ENCODE results near the gene IQGAP2.
"Not testable (repeated sequence)": the region's sequence is repeated elsewhere in the genome, so short reads cannot be mapped to it uniquely, and the experiment has no call there.

IQGAP2 gene

DNA sequence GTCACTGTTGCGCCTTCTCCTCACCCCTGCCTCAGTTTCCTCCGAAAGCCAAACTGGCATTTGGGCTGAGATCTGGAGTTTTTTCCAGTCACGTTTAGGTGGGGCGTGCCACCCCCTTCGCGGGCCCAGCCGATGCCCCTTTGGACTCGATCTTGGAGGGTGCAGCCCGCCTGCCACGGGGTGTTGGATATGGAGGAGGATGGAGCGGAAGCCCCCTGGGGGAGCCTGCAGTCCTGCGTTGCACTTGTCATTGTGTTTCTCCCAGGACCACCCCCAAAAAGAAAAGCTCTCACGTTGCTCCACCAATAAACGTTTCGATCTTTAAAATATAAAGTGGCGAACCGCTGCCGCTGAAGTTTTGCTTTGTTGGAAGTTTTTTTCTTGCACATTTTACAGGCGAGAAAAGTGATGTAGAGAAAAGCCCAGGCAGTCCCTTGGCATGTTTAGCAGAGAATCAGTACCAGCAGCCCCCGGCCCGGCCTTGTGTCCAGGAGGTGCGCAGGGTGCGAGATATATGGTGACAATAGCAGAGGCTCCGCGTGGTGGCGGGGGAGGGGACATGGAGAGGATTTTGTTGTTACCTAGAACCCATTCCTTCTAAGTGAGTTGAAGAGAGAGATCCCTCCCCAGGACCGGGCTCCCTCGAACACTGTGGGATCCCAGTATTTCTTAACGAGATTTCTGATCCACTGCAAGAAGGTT is 313.5 kb downstream of the IQGAP2 start:
- no peak for DNase-seq (ENCODE audit: low read depth)

DNA sequence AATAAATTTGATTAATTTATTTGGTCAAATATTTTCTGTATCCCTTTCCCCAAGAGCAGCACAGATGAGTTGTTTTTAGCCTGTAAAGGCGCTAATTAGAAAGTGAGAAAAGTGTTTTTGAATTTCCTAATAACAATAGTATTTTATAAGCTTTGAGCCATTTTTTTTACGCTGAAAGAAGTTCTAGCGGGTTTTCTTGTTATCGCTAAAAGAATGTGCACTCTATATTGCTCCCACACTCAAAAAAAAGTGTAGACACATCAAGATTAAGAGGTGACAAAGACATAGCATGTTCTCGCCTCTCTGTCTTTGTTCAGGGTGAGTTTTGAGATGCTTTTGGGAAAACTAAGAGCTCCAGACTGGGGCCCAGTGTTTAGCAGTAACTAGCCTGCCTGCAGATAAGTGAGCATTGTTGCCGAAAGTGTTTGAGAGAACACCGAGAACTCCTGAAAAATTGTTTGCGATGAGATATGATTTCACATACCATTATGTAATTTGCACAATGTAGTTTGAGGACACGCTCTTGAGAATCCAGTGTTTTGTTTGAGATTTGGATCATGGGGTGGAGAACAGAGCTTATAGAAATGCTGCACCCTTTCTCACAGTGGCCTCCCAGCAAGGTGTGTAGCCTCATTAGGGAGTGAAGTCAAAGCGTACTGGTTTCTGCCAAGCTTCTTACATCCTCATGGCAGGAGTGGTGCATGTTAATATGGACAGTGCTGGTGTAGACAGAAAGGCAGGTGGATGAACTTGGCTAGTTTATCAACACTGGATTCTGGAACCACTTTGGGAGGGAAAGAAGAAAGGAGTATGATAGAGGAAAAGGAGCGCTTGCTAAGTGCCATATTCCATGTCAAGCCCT is 314.4 kb downstream of the IQGAP2 start:
- no peak for DNase-seq (ENCODE audit: low read depth)

DNA sequence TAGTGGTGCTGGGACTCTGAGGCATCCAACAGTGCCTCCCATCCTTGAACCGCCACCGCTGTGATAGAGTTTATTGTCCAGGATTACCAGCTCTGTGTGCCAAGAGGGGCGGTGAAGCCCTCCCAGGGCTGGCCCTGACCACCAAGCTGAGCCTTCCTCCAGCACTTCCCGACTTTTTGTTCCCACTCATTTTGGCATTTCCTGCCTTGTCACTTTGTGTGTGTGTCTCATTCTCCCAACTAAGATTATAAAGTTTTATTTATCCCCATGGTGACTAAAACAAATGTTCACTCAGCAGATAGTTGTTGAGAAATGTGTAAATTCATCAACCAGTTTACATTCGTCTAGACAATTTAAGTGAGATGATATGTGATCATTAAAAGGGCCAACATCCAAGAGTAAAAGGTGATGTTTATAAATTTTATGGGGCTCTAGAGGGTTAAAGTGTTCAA is 315.3 kb downstream of the IQGAP2 start:
- DNase-seq (ENCODE audit: low read depth) = no peak

DNA sequence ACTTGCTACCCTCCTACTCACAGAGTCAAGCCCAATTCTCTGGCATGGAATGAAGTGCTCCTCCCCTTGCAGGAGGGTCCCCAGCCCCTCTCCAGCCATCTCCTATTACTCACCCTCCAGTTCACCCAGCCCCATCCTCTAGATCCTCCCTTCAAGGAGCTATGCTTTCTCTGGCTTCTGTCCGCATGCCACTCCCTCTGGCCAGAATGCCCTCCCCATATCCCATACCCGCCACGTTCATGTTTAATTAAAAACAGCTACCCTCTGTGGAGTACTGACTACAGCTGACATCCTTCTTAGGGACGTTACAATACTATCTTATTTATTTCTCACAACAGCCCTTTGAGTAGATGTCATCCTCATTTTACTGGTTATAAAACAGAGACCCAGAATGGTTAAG is 315.8 kb downstream of the IQGAP2 start:
- no peak for DNase-seq (ENCODE audit: low read depth)

DNA sequence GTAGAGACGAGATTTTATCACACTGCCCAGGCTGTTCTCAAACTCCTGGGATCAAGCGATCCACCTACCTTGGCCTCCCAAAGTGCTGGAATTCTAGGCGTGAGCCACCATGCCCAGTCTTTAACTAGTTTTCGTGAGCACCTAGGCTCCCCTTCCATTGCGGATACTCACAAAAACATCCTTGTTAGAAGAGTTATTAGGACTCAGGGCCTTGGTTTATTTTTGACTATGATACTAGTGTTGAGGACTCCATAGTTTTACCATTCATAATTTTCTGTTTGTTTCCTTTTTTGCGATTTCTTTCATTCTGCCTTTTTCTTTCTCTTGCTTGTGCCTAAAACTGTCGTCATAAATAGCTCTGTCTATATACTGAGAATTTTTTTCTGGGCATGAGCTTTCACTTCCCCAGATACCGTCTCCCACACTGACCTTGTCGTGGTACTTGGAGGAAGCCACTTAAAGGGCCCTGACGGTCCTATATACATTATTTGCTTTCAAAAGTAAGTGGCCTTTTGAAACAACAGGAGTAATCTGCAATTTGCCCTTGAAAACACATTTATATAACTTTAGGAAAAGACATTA is 318.0 kb downstream of the IQGAP2 start:
- no peak for DNase-seq (ENCODE audit: low read depth)

DNA sequence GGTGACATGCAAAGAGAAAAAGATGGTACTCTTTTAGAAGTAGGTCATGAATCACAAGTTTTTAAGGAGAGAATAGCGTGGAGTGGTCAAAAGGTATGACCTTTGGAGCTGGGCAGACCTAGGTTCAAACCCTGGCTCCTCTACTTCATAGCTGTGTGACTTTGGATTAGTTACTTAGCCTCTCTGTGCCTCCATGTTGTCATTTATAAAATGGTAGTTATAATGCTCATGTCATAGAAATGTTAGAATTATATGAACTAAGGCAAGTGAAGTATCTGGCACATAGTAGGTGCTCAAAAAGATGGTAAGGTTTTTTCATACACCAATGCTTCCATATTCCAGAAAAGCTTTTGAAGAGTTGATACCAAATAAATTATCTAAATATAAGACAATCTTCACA is 320.2 kb downstream of the IQGAP2 start:
- DNase-seq (ENCODE audit: low read depth) = no peak

DNA sequence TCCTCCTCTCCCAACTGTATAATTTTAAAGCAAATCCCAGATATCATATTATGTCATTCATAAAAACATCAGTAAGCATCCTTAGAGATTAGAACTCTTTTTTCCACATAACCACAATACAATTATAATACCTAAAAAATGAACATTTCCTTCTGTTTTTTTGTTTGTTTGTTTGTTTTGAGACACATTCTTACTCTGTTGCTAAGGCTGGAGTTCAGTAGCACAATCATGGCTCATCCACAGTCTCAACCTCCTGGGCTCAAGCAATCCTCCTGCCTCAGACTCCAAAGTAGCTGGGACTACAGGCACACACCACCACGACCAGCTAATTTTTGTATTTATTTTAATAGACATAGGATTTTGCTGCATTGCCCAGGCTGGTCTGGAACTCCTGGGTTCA is 320.8 kb downstream of the IQGAP2 start:
- DNase-seq (ENCODE audit: low read depth) = no peak

DNA sequence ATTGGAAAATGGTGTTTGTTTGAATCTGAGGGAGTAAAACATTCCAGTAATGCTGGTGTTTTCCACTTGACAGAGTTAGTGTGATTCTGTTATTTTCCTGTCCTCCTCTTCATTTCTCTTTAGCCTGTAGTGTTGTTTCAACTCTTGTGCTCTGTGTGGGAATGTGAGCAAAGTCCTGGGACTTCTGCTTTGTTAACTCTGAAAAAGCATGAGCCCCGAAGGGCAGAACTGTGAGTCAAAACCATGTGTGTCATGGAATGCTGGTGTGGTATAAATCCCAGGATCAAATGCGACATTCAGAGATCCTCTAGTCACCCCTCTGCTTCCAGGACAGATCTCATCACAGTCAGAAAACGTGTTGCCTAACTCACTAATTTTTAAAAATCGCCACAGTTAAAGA is 321.8 kb downstream of the IQGAP2 start:
- DNase-seq (ENCODE audit: low read depth) = no peak

DNA sequence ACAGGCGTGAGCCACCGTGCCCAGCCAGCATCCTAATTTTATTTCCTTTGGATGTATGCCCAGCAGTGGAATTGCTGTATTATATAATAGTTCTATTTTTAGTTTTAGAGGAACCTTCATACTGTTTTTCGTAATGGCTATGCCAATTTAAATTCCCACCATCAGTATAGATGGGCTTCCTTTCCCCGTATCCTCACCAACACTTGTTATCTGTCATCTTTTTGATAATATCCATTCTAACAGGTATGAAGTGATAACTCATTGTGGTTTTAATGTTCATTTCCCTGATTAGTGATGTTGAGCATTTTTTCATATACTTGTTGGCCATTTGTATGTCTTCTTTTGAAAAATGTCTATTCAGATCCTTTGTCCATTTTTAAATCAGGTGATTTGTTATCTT is 325.9 kb downstream of the IQGAP2 start:
- no peak for DNase-seq (ENCODE audit: low read depth)

DNA sequence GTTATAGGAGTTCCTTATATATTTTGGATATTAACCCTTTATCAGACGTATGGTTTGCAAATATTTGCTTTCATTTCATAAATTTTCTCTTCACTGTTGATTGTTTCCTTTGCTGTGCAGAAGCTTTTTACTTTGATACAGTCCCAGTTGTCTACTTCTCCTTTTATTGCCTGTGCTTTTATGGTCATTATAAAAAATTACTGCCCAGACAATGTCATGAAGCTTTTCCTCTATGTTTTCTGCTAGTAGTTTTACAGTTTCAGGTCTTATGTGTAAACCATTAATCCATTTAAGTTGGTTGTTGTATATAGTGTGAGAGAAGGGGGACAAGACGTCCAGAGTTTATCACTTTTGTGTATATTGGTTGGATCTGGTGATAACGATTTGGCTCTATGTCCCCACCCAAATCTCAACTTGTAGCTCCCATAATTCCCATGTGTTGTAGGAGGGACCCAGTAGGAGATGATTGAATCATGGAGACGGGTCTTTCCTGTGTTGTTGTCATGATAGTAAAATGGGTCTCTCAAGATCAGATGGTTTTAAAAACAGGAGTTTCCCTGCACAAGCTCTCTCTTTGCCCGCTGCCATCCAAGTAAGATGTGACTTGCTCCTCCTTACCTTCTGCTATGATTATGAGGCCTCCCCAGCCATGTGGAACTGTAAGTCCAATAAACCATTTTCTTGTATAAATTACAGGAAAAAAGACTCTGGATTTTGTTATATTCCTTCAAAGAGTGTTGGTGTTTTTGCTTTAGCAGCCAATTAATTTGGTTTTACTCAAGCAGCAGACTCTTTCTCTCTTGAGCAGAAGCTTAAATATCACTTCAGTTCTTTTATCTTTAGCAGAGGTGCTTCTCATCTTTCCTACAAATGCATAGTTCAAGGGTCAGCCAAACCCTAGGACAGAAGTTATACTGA is 326.5 kb downstream of the IQGAP2 start:
- no peak for DNase-seq (ENCODE audit: low read depth)

DNA sequence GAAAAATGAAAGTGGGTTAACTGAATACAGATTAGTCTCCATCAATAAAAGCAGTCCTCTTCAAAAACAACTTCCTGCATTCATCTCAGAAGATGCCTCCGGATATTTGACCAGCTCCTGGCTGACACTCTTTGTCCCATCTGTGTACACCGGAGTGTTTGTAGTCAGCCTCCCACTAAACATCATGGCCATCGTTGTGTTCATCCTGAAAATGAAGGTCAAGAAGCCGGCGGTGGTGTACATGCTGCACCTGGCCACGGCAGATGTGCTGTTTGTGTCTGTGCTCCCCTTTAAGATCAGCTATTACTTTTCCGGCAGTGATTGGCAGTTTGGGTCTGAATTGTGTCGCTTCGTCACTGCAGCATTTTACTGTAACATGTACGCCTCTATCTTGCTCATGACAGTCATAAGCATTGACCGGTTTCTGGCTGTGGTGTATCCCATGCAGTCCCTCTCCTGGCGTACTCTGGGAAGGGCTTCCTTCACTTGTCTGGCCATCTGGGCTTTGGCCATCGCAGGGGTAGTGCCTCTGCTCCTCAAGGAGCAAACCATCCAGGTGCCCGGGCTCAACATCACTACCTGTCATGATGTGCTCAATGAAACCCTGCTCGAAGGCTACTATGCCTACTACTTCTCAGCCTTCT is 329.4 kb downstream of the IQGAP2 start:
- no peak for DNase-seq (ENCODE audit: low read depth)

DNA sequence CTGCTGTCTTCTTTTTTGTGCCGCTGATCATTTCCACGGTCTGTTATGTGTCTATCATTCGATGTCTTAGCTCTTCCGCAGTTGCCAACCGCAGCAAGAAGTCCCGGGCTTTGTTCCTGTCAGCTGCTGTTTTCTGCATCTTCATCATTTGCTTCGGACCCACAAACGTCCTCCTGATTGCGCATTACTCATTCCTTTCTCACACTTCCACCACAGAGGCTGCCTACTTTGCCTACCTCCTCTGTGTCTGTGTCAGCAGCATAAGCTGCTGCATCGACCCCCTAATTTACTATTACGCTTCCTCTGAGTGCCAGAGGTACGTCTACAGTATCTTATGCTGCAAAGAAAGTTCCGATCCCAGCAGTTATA is 329.9 kb downstream of the IQGAP2 start:
- DNase-seq (ENCODE audit: low read depth) = no peak

DNA sequence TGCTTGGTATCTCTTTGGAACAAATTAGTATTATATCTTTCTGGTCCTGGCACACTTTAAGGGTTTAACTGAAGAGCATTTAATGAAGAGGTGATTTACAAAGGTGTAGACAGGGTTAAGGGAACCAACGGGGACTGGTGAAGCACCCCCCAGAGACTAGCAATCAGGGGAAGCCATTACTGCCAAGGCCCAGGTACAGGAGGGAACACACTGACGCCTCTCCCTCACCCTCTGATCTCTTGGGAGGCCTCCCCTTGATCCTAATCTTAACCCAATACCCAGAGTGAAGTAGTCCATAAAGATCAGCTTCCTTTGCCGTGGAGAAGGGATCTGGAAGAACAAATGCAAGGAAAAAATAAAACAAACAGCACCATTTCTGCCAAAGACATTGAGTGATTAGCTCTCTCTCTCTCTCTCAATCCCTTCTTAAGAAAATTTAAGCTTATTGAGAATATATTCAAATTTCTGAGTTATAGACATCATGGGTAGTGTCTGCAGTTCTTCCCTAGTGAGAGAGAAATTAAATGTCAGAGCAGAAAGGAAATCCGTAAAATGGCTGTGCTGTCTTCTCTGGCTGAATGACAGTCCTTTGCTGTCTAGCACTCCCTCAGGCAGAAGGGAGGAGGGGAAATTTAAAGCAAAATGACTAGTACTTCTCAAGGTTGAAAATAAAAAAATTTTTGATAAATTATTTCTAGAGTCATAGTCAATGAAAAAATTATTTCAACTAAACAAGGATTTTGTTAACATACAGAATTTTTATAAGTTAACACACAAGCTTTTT is 332.9 kb downstream of the IQGAP2 start:
- DNase-seq (ENCODE audit: low read depth) = no peak

DNA sequence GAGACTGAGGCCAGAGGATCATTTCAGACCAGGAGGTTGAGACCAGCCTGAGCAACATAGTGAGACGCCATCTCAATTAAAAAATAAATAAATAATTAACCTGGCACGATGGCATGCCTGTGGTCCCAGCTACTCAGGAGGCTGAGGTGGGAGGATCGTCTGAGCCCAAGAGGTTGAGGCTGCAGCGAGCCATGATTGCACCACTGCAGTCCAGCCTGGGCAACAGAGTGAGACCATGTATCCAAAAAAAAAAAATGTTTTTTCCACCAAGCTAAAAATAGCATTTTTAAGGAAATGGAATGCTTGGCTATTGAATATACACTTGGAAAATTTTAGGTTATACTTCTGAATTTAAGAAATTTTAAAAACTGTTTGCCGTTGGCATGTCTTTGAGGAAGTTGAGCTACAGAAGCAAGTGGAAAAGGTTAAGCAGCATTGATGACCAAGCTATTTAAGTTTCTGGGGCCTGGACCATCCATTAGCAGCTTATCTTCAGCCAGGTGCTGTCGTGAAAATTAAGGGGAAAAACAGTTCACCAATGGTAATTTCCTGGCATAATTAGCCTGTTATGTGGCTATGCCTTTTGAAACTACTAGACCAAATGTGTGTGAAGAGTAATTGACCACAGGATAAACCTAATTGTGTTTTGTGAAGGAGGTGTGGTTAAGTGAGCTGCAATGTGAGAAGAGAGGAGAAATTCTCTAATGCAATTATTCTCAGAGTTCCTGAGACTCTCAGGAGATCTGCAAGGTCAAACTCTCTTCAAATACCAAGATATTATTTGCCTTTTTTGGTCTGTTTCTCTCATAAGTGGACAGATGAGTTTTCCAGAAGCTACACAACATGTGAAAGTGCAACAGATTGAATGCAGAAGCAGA is 333.8 kb downstream of the IQGAP2 start:
- no peak for DNase-seq (ENCODE audit: low read depth)

DNA sequence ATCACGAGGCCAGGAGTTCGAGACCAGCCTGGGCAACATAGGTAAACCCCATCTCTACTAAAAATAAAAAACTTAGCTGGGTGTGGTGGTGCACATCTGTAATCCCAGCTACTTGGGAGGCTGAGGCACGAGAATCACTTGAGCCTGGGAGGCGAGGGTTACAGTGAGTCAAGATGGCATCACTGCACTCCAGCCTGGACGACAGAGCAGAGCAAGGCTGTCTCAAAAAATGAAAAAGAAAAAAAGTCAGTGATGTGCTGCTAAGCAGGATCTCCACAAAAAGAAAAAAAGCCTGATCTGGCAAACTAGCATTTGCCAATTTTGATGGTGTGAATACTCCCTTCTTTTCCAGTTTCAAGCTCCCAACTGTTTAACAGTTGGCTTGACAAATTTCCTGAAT is 334.8 kb downstream of the IQGAP2 start:
- no peak for DNase-seq (ENCODE audit: low read depth)

DNA sequence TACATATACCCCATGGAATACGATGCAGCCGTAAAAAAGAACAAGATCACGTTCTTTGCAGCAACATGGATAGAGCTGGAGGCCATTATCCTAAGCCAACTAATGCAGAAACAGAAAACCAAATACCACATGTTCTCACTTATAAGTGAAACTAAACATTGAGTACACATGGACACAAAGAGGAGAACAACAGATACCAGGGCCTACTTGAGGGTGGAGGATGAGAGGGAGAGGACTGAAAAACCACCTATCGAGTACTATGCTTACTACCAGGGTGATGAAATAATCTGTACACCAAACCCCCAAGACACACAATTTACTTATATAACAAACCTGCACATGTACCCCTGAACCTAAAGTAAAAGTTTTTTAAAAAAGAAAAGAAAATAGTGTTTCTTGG is 338.4 kb downstream of the IQGAP2 start:
- not testable (repeated sequence) for DNase-seq (ENCODE audit: low read depth)

DNA sequence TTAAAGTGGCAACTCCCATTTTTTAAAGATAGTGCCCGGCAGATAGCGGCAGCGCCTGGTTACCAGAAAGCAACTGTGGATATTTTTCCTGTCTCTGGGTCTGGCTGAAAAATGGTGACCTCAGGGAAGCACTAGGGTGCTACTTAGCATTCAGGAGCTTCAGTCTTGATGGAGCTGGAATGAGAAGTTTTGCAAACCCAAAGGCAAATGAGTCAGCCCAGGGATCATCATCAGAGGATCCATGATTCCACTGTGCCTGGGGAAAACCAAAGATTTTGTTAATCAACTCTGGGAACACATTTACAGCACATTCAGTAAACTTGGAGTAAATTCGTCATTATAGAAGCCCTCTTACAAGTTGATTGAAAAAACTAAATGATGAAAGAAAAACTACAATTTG is 339.5 kb downstream of the IQGAP2 start:
- no peak for DNase-seq (ENCODE audit: low read depth)

DNA sequence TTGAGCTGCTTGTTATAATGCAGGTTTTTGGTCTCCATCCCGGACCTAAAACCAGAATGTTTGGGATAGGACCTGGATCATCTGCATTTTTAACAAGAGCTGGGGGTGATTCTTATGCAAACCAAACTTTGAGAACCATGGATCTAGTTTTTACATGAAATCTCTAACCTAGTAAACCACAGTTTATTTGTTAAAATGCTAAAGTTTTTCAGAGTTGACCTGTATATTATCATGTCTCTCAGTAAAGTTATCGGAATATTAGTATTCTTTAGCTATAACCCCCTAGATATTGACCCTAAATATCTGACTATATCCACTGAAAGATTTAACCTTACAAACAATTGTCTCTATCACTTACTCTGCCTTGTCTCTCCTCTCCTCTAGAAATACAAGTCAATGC is 341.5 kb downstream of the IQGAP2 start:
- DNase-seq (ENCODE audit: low read depth) = no peak

DNA sequence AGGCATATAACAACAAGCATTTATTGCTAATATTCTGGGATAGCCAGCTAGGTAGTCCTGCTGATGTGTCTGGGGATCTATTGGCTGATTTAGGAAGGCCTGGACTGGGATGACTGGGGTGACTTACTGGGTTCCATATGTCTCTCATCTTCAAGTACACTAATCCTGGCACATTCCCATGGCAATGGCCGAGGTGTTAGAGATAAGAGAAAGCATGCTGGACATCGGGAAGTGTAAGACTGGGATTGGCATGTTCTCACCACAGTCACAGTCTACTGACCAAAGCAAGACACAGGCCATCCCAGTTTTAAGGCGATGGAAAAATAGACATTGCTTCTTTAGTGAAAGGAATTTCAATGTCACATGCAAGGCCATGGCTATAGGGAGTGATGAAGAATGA is 342.6 kb downstream of the IQGAP2 start:
- DNase-seq (ENCODE audit: low read depth) = no peak

DNA sequence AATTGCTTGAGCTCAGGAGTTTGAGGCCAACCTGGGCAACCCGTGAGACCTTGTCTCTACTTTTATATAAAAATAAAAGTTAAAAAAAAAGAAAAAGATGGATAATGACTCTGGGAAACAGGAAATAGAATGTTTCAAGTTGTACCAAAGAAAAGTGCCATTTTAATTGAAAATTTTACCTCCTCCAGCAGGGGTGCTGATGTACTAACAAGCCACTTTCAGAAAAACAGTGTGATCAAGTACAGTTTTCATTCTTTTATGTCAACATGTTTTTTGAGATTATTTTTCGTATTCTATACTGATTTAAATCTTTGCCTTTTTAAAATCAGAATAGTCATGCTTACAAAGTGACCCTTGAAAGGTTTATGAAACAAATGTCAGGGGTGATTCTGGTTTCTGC is 343.6 kb downstream of the IQGAP2 start:
- DNase-seq (ENCODE audit: low read depth) = no peak
